Stimulated activated naive CD4-positive, alpha-beta T cell (primary cell): Measurements from ENCODE around the gene CFDP1.

Experiments used
- DNase-seq, 6 experiments: peaks; one replicate each; lab custom pipeline; 2025; lab: John Stamatoyannopoulos, UW

Gene CFDP1

DNA sequence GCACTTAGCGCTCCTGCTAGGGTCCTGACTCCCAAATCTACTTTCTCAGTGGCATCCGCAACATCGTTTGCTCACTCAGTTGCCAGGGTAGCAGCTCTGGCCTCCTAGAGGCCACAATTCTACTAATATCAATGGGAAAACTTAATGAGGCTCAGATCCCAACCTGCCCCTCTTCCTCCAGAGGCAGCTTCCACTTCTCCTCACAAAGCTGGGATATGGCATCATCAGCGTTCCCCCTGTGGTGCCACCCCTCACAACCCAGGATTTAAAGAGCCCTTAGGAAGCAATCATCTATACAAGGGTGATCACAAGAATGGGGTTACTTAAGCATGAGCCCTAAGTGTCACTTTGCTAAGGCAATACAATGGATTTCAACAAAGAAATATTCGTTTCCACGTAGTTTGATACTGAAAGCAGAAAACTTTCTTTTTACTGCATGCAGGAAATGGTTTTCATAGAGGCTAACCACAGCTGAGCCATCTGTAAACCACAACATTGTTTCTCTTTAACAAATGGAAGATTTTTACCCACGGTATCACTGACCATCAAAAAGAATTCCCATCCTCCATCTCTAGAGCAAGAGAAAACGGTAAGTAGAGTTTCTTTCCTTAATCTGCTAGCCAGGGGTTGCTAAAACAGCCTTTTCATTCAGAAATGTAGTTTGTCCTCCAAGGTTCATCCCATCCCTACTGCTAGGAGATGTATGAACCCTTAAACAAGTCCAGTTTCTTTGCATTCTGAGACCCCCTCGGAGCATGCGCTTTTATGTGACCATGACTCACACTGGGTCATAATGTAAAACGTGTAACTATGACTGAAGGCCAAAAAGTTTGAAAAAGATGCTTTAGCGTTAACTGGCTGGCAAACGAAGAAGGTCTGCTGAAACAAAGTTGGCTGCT, 113.5 kb downstream of the CFDP1 start:
- peak in 3 of 6 experiments; percentile 9 to 26 (median 10) for DNase-seq

DNA sequence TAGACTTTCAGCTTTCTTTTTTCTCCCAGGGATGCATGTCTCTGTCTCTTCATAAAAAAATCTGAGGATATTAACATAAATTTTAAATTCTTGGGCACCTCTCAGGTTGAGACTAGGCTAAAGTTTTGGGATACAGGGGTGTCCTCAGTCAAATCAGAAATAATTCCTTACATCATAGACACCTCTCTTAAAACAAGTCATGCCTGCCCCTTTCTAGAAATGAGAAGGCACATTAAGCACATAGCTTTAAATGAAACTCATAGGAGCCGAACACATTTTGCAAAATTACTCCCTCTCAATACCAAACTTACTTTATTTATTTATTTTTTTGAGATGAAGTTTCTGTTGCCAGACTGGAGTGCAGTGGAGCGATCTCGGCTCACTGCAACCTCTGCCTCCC, 114.6 kb downstream of the CFDP1 start:
- DNase-seq = no peak

DNA sequence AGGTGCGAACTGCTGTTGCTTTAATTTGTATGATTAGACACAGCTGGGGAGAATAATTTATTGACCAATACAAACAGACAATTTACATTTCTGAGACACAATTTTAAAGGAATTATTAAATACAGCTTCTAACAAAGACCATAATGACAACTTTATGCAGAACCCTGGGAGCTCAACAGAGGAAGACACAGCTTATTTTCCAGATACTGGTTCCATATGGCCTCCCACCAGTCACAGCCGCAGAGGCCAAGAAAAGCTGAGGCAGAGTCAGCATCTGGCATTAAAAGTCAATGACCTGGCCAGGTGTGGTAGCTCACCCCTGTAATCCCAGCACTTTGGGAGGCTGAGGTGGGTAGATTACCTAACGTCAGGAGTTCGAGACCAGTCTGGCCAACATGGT, 115.8 kb downstream of the CFDP1 start:
- DNase-seq = no peak

DNA sequence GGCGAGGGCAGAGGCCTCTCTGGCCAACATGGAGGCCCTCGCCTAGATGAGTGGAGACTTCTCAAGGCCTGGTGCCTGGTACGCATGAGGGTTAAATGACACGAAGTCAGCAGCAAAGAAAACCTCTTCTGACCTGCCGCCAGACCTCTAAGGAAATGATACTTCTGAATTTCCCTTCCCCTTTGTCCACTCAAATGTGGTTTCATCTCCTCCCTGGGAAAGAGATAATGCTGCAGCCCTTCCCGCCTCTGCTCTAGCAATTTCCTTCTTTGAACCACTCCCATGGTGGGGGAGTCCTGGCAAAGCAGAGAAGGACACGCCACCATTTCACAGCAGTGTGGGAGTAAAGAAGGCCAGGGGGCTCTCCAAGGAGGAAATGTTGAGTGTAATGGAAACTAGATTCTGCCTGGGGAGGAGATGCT, 116.2 kb downstream of the CFDP1 start:
- DNase-seq = no peak

DNA sequence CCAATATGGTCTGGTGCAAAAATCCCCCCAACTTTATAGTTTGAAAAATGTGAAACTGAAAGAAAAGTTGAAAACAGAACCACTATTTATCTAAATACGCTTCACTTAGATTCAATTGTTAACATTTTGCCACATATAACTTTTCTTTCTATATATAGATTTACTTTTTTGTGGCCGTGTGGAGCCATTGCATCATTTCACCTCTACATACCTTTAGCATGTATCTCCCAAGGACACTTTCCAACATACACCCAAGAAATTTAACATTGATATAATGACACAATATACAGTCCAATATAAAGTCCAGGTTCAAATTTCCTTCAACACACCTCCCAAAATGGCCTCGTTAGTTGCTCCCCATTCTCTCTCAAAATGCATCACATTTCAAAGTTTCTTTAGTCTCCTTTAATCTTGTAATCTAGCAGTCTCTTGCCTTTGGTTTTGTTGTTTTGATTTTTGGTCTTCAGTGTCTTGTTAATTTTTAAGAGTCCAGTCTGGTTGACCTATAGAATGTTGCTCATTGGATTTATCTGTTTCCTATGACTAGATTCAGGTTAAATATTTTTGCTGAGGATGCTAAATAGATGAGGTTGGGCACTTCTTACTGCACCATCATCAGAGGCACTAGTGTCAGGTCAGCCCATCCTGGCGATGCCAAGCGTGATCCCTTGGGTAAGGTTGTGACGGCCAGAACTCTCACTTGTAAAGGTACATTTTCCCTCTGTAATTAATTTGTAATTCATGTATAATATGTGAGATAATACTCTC, 117.6 kb downstream of the CFDP1 start:
- no peak for DNase-seq

DNA sequence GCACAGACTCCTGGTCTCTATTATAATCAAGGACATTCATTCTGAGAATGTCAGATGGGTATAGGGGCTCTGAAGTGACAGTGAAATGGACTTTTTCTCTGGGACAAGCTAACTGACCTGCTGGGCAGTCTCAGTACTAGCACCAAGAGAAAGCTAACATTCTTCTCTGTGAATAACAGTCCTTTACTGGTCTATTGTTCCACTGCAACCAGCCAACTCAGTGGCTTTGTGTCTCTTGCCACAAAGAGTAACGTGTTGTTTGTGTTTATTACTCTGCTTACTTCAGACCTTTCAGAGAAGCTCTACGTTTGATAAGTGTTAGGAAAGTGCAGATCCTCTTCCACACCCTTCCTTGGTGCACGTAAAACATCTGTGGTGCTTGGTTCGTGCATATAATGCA, 120.4 kb downstream of the CFDP1 start:
- no peak for DNase-seq

DNA sequence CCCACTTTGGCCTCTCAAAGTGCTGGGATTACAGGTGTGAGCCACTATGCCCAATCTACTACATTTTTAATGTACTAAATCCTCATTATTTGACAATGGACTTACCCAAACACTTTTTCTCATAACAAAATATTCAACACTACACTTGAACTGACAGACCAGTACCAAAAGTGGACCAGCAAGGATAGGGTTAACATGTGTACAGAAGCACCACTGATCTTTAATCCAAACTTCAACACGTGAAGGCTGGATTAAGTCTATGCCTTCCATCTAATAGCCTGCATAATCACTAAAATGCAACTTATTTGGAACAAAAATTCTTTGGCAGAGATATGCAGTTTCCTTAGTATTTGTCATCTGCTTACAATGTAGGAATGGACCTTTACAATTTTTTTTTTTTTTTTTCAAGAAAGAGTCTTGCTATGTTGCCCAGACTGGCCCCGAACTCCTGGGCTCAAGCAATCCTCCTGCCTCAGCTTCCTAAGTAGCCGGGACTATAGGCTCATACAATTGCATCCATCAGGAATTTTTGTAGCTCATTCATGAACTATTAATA, 121.8 kb downstream of the CFDP1 start:
- no peak for DNase-seq

DNA sequence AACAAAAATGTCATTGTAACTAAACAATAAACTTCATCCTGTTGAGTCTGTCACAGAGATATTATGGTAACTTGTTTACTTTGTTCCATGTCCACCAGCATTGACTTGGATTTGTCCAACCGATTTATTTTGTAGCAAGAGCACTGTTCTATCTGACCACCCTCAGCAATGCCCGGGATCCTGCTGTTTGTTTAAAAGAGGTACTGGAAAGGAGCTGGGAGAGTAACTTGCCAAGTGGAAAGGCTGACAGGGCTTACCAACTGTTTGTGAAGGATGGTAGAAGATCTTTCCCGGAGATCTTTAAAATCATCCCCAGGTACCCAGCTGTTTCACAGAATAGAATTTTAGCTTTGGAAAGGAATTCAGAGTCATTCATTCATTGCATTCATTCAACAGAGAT, 122.8 kb downstream of the CFDP1 start:
- DNase-seq = no peak

DNA sequence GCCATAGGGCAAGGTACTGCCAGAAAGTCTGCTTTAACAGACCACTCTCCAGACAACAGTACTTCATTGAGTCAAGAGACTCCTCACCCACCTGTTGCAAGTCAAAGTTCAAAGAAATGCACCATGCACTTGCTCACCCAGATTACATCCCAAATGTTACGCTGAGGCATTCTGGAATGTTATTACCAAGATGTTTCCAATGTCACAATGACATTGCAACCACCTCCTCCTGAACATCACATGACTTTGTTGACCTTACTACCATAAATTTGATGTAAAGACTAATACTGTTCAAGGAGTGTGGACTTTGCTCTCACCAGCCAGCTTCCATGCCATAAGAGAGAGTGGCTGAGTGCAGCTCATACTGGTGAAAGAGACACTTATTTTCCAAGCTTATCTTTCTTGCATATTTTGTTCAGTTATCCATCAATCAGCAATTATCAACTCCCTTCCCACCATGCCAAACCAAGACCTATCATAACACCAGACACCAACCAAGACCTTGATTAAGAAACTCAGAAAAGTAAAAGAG, 123.3 kb downstream of the CFDP1 start:
- no peak for DNase-seq

DNA sequence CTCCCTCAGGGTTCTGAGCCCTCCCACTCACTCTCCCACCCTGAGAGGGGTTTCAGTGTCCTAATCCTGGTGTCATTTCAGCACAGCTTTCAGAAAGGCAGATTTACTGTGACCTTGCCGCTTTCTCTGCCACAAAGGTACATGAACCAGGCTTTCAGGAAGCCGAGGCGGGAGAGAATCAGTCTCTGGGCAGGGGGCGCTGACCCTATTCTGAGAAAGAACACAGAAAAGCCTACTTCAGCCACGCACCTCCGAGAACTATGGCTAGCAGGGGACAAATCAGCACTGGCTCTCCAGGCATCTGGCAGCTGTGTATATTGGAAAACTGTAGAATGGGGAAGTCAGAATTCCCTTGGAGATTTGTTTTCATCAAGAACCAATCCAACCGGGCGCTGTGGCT, 124.1 kb downstream of the CFDP1 start:
- no peak for DNase-seq

DNA sequence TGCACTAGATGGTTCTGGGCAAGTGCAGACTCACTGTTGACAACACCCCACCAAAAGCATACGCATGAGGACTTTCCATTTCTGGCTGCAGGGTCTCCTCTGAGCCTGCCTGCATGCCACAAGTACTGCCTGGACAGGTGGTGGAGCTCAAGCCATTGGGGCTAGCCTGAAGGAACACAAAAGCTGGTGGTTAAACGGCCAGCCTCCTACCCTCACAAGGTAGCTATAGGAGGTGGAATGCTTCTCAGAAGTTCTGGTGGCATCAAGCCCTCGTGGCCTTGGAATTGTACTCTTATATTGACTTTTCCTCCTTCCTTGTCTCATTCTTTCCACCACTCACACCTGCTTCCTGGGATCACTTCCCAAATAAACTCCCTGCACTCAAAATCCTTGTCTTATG, 125.3 kb downstream of the CFDP1 start:
- DNase-seq = no peak

DNA sequence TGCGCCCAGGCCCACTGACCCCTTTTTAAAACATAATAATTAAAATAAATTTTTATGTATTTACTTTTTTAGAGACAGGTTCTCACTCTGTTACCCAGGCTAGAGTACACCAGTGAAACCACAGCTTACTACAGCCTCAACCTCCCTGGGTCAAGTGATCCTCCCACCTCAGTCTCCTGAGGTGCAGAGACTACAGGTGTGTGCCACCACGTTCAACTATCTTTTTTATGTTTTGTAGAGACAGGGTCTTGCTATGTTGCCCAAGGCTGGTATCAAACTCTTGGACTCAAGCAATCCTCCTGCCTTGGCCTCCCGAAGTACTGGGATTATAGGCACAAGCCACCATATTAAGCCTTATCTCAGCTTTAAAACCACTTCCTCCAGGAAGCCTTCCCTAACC, 125.8 kb downstream of the CFDP1 start:
- no peak for DNase-seq

DNA sequence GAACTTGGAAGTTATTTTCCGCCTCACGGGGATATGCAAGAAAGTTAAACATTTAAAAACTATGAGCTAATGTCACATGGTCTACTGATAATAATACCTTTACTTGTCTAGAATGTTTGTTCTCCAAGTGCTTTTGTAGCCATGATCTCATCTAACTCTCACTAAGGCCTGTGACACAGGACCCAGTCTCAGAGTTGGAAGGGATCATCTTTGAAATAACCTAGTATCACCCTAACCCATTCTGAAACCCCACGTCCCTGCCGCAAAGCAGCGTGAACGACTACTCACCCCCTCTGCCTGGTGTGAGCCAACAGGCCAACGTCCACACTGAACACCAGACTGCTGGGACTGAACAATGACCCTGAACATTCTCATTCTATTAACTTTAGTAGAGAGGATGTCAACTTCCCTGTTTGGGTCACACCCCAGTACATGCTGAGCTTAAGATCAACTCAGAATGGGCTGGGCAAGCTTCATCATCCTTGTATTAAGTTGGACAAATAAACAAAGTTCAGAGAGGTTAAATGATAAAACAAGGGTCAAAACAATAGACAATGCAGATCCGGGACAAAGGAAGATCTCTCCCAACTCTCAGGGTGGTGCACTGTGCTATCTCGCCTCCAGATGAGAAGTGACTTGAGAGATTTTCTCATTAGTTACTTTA, 127.1 kb downstream of the CFDP1 start:
- DNase-seq = no peak

DNA sequence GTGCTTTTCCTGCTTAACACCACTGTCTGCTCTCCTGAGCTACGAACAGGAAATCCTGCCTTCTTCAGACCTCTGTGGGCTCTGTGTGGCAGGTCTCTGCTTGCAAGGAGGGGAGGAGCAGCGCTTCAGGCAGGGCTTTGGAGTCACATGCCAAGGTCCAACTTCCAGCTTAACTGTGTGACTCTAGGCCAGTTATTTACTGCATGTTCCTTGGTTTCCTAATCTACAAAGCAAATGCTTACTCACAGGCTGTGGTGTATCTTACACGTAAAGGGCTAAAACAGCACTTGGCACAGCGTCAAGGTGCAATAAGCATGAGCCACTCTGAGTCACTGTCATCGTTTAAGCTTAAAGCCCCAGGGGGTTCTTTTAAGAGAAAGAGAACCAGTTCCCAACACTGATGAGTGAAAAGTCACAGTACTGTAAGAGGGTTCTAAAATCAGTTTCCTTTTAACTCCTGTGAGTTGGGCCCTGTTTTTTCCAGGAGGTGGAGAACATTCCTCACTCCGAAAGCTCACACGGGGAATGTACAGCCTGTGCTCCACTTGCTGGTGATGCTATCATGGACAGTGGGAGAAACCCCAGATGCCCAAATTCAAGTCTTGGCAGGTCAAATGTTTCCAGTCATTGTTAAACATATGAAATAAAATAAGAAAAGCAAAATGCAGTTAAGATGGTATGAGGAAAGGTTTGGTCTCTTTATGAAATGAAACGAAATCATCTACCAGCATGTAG, 127.8 kb downstream of the CFDP1 start:
- DNase-seq = peak in 1 of 6 experiments; percentile 16

DNA sequence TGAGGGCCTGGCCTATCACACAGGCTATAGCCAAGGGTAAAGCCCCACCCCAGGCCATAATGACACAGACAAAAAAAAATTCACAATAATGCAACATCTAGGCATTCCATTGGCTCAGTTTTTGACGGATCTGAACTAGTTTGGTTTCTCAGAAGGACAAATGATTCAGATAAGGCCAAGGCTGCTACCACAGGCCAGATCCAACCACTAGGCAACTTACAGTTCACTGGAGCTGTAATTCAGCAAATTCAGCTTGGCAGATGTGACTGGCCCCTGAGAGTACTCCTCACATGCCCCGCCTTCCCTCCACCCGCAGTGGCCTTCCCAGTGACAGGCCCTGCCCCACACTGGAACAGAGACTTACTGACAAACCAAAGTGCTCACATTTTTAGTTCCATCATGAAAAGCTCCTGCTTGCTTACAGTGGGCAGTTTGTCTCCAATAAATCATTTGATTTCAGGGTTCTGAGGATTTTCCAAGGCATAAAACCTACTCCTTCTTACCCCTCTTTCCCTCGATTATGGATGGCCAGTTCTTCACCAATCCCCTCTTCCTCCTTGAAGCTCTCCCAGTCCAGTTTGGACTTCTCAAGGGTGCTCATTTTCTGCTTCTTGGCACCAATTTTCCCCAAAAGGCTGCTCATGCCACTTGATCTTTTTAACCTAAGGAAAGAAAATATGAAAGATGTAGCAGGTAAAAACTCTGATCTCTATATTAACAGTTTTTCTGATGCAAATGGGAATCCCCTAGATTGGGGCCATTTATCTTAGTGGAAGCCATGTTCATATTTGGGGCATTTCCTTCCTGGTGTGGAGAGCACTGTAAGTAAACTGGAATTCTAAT, 128.6 kb downstream of the CFDP1 start:
- DNase-seq = no peak

DNA sequence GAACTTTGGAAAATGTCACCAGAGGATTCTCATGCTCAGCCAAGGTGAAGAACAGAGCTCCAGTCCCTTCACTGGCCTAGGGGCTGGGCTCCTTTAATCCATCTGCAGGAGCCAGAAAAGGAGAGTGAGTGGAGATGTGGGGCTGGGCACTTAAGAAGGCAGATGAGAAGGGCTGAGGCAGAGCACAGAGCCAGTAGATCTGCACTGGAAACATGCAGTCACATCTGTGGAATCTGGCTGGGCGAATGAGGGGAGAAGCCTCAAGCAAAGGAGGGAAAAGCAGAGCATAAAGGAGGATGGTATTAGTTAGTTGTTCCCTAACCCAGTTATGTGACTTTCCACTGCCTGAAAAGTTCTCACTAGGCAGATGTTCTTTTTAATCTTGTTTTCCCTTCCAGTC, 131.5 kb downstream of the CFDP1 start:
- no peak for DNase-seq

DNA sequence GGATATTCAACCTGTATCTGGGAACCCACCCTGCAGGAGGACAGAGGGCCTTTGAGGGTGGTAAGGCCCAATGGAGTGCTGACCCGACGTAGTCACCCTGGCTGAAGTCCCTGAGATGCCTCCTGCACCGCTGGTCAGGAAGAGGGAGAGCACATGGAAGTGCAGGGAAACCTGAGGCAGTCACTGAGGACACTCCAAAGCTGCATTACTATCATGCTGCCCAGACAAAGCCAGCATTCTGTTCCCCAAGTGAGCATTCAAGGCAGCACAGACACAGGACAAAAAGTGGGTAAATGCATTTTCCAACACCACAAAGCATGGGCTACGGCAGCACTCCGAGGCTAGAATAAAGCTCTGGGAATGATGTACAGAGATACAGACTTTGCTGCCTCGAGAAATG, 135.0 kb downstream of the CFDP1 start:
- no peak for DNase-seq

DNA sequence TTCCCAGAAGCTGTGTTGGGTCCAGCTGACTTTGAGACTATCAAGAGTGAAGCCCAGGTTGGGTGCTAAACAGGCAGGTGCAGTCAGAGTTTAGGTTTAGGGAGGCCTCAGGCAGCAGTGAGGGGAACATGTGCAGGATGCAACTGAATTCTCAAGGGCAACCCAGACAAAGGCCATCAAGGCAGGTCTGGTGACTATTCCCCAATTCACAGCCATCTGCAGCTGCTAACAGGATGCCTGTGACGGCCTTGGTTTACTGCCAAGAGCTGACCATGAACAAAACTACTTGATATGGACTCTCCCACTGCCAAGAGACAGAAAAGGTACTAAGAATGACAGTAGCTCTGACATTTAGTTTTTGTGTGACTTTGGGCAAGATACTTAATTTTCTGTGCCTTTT, 136.7 kb downstream of the CFDP1 start:
- no peak for DNase-seq

DNA sequence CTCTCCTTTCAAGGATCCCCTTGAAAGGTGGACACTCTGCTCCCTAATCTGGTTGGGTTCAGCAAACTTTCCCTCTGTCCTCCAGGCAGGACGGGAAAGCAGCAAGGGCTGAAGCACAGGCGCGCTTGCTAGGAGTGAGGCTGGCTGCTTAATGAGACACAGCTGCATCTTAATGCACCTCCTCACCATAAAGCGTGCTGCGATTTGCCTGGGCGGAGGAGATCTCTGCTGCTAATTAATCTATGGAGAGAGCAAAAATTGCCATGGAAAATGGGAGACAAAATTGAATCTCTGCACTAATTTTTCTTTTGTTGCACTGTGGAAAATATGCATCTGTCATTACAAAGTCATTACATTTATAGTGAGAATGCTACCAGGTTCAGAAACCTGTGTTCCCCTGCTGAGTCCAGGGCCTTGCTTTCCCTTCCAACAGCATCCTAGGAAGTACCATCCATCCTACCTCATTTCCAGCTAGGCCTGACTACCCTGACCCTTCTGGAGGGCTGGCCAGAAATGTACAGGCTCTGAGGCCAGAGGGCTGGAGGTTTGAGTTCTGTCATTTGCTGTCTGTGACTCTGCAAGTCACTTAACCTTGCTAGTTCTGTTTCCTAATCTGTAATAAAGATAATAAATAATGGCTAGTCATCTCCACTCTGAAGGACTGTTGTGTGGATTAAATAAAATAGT, 138.4 kb downstream of the CFDP1 start:
- DNase-seq = no peak

DNA sequence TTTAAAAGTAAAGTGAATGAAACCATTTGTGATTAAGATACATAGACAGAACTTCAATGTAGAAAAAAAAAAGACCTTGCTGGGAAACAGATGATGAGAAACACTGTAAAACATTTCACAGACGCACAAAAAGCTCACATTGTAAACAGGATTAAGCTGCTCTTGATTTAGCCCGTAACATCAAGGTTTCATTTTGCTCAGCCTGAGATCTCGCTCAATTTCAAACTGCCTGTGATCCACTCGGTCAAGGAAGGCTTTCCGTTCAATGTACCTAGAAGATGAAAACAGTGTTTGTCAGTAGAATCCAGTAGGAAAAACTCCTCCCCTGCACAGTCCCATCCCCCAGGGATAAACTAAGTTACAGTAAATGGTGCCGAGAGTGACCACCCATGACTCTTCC, 139.5 kb downstream of the CFDP1 start:
- no peak for DNase-seq
